ENCODE data around the gene RNF11. TPM values are rescaled to one million over a fixed set of nuclear protein-coding genes. Genes with fewer than 3 reads are reported as not detected.
A peak's percentile ranks its signal among the peaks of the same experiment; 100 is the strongest.
"Not testable (repeated sequence)": the region's sequence is repeated elsewhere in the genome, so short reads cannot be mapped to it uniquely, and the experiment has no call there.

Gene RNF11
- 110 TPM for polyA plus RNA-seq (ENCODE audit: insufficient read length)

GRCh38 chr1:51235673-51236530 lies at the start of gene RNF11:
TSS of gene RNF11 (plus strand) at chr1:51236273. CDS start at chr1:51236757, 484 bp downstream.
- peak; percentile 95 for DNase-seq

GRCh38 chr1:51188230-51188629 lies 47.8 kb upstream of the RNF11 start:
- no peak for DNase-seq

- peak; percentile 45 for DNase-seq
These were observed 46.5 kb upstream of the RNF11 start for GRCh38 chr1:51189421-51190073.

GRCh38 chr1:51190961-51191360 lies 45.1 kb upstream of the RNF11 start:
- no peak for DNase-seq

GRCh38 chr1:51192213-51192843 lies 43.7 kb upstream of the RNF11 start:
- peak; percentile 52 for DNase-seq

GRCh38 chr1:51193564-51193963 lies 42.5 kb upstream of the RNF11 start:
- no peak for DNase-seq

GRCh38 chr1:51203121-51203873 lies 32.8 kb upstream of the RNF11 start:
- DNase-seq, result no peak

GRCh38 chr1:51203874-51204245 lies 32.2 kb upstream of the RNF11 start:
- DNase-seq, result no peak

- no peak for DNase-seq
These were observed 26.0 kb upstream of the RNF11 start for GRCh38 chr1:51210055-51210454.

- no peak for DNase-seq
These were observed 25.4 kb upstream of the RNF11 start for GRCh38 chr1:51210676-51211075.

GRCh38 chr1:51214615-51215131 lies 21.4 kb upstream of the RNF11 start:
- DNase-seq, result peak; percentile 59

GRCh38 chr1:51215169-51215568 lies 20.9 kb upstream of the RNF11 start:
- DNase-seq, result no peak

- DNase-seq, result no peak
These were observed 19.4 kb upstream of the RNF11 start for GRCh38 chr1:51216631-51217030.

GRCh38 chr1:51217101-51217500 lies 19.0 kb upstream of the RNF11 start:
- DNase-seq, result no peak

- DNase-seq, result no peak
These were observed 17.5 kb upstream of the RNF11 start for GRCh38 chr1:51218570-51218969.

- no peak for DNase-seq
These were observed 17.1 kb upstream of the RNF11 start for GRCh38 chr1:51219022-51219421.

GRCh38 chr1:51221529-51221928 lies 14.5 kb upstream of the RNF11 start:
- DNase-seq, result not testable (repeated sequence)

GRCh38 chr1:51222136-51222787 lies 13.8 kb upstream of the RNF11 start:
- no peak for DNase-seq

GRCh38 chr1:51222809-51223208 lies 13.3 kb upstream of the RNF11 start:
- DNase-seq, result no peak

GRCh38 chr1:51224255-51224654 lies 11.8 kb upstream of the RNF11 start:
- DNase-seq, result no peak

- not testable (repeated sequence) for DNase-seq
These were observed 8.7 kb upstream of the RNF11 start for GRCh38 chr1:51227231-51227960.
